GM10266 (cell line): ENCODE measurements around the gene CARD10.

ENCODE experiments used
- DNase-seq: peaks from one replicate; pipeline ENCODE4 v3.0.0; 2012; ENCODE audit errors: extremely low spot score
- CTCF ChIP-seq: IDR thresholded peaks from 2 replicates; pipeline ENCODE4 v1.5.1; 2012; ENCODE audit warnings: mild to moderate bottlenecking, low read depth; ENCODE audit not compliant: control insufficient read depth, insufficient read depth; ENCODE audit errors: missing control alignments

Gene CARD10

GRCh38 chr22:37526376-37526775 lies 7.2 kb upstream of the CARD10 start:
- no peak for DNase-seq
- no peak for TF ChIP-seq CTCF

GRCh38 chr22:37525746-37526350 lies 6.6 kb upstream of the CARD10 start:
- TF ChIP-seq CTCF: no peak
- DNase-seq: no peak

- no peak for TF ChIP-seq CTCF
- DNase-seq: no peak
Measured at GRCh38 chr22:37525073-37525745, 6.0 kb upstream of the CARD10 start.

GRCh38 chr22:37522482-37522881 lies 3.3 kb upstream of the CARD10 start:
- DNase-seq: no peak
- no peak for TF ChIP-seq CTCF

- no peak for TF ChIP-seq CTCF
Measured at GRCh38 chr22:37521236-37521739, 2.1 kb upstream of the CARD10 start.

GRCh38 chr22:37520776-37521191 lies 1.6 kb upstream of the CARD10 start:
- no peak for DNase-seq

More at GRCh38 chr22:37521236-37521739, 2.1 kb upstream of the CARD10 start:
- no peak for DNase-seq

More at GRCh38 chr22:37520776-37521191, 1.6 kb upstream of the CARD10 start:
- TF ChIP-seq CTCF: no peak
